RWPE2 (cell line): ENCODE measurements around the gene SIGLEC10.

ENCODE experiments used
- ATAC-seq: fragments of 200-7000 bp; cut with Tn5 transposase; 3 replicates; pipeline ENCODE4 v1.9.1; 2021; ENCODE audit warnings: low read depth
- DNase-seq: peaks from one replicate; pipeline ENCODE4 v3.0.0-alpha.2; 2020; ENCODE audit warnings: low spot score
- H3K27ac ChIP-seq: fragments of 450-650 bp; 2 replicates; pipeline ENCODE4 v1.5.1; 2017; ENCODE audit warnings: mild to moderate bottlenecking; ENCODE audit not compliant: poor library complexity, severe bottlenecking
- H3K27me3 ChIP-seq: fragments of 250-450 bp; sonication (Bioruptor Pico); 2 replicates; pipeline ENCODE4 v1.5.1; 2021; ENCODE audit warnings: mild to moderate bottlenecking, moderate library complexity; ENCODE audit not compliant: insufficient read depth, poor library complexity, severe bottlenecking
- H3K36me3 ChIP-seq: fragments of 250-450 bp; sonication (Bioruptor Pico); 2 replicates; pipeline ENCODE4 v1.5.1; 2020; ENCODE audit warnings: low read depth, mild to moderate bottlenecking, moderate library complexity
- H3K4me1 ChIP-seq: fragments of 250-450 bp; sonication (Bioruptor Pico); 2 replicates; pipeline ENCODE4 v1.5.1; 2021; ENCODE audit warnings: mild to moderate bottlenecking, moderate library complexity; ENCODE audit not compliant: insufficient read depth, poor library complexity, severe bottlenecking
- H3K4me3 ChIP-seq: fragments of 250-450 bp; sonication (Bioruptor Pico); 2 replicates; pipeline ENCODE4 v1.5.1; 2021; ENCODE audit warnings: mild to moderate bottlenecking, moderate library complexity; ENCODE audit not compliant: severe bottlenecking
- H3K9me3 ChIP-seq: fragments of 250-450 bp; sonication (Bioruptor Pico); 2 replicates; pipeline ENCODE4 v1.5.1; 2021; ENCODE audit warnings: mild to moderate bottlenecking, moderate library complexity; ENCODE audit not compliant: severe bottlenecking
- CTCF ChIP-seq: fragments of 450-650 bp; IDR thresholded peaks from one replicate; pipeline ENCODE4 v1.5.1; 2017; ENCODE audit warnings: mild to moderate bottlenecking, moderate library complexity; ENCODE audit not compliant: poor library complexity, severe bottlenecking

SIGLEC10 gene

GRCh38 chr19:51372649-51373504, 44.6 kb downstream of the SIGLEC10 start, which contains the start of gene NKG7:
Gene NKG7, minus strand, starts transcription at chr19:51372654. Its CDS starts 119 bp downstream, at chr19:51372535.
- no peak within 1 kb of the TSS for H3K27ac ChIP-seq
- no peaks in the 10 kb centered on the region for H3K27me3 ChIP-seq
- TF ChIP-seq CTCF: no peak
- no peaks in the 10 kb centered on the region for H3K36me3 ChIP-seq
- H3K4me3 ChIP-seq: no peak within 1 kb of the TSS
- ATAC-seq (no peak), DNase-seq (no peak)
- no peaks in the 10 kb centered on the region for H3K4me1 ChIP-seq
- H3K9me3 ChIP-seq: no peaks in the 10 kb centered on the region

- DNase-seq: no peak
- ATAC-seq: no peak
- no peak for TF ChIP-seq CTCF
- no peaks in the 10 kb centered on the region for H3K36me3 ChIP-seq
- H3K4me1 ChIP-seq: no peaks in the 10 kb centered on the region
- H3K27me3 ChIP-seq: no peaks in the 10 kb centered on the region
- H3K4me3 ChIP-seq: no peak overlapping the region
- no peaks in the 10 kb centered on the region for H3K9me3 ChIP-seq
- no peak overlapping the region for H3K27ac ChIP-seq
Observed at GRCh38 chr19:51372021-51372648, 45.3 kb downstream of the SIGLEC10 start.

- DNase-seq: no peak
- TF ChIP-seq CTCF: no peak
Observed at GRCh38 chr19:51371186-51371690, 46.2 kb downstream of the SIGLEC10 start.

GRCh38 chr19:51370230-51370629, 47.2 kb downstream of the SIGLEC10 start:
- DNase-seq (no peak), ATAC-seq (no peak)
- peaks cover under 1% of the 10 kb centered on the region for H3K4me1 ChIP-seq
- H3K4me3 ChIP-seq: no peak overlapping the region
- no peaks in the 10 kb centered on the region for H3K27me3 ChIP-seq
- no peak overlapping the region for H3K27ac ChIP-seq
- no peaks in the 10 kb centered on the region for H3K36me3 ChIP-seq
- no peak for TF ChIP-seq CTCF
- H3K9me3 ChIP-seq: no peaks in the 10 kb centered on the region

More at GRCh38 chr19:51371186-51371690, 46.2 kb downstream of the SIGLEC10 start:
- Histone ChIP-seq H3K4me3 (no peak overlapping the region), H3K27me3 (no peaks in the 10 kb centered on the region), H3K36me3 (no peaks in the 10 kb centered on the region), H3K4me1 (no peaks in the 10 kb centered on the region), H3K27ac (no peak overlapping the region), H3K9me3 (no peaks in the 10 kb centered on the region)
- ATAC-seq: no peak
